ENCODE results near the gene PNPLA5. TPM values are rescaled to one million over a fixed set of nuclear protein-coding genes. Genes with fewer than 3 reads are reported as not detected.

The PNPLA5 gene, protein sequence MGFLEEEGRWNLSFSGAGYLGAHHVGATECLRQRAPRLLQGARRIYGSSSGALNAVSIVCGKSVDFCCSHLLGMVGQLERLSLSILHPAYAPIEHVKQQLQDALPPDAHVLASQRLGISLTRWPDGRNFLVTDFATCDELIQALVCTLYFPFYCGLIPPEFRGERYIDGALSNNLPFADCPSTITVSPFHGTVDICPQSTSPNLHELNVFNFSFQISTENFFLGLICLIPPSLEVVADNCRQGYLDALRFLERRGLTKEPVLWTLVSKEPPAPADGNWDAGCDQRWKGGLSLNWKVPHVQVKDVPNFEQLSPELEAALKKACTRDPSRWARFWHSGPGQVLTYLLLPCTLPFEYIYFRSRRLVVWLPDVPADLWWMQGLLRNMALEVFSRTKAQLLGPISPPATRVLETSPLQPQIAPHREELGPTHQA
- polyA plus RNA-seq (ENCODE audit: low read depth in 6 of 6) = not detected

DNA sequence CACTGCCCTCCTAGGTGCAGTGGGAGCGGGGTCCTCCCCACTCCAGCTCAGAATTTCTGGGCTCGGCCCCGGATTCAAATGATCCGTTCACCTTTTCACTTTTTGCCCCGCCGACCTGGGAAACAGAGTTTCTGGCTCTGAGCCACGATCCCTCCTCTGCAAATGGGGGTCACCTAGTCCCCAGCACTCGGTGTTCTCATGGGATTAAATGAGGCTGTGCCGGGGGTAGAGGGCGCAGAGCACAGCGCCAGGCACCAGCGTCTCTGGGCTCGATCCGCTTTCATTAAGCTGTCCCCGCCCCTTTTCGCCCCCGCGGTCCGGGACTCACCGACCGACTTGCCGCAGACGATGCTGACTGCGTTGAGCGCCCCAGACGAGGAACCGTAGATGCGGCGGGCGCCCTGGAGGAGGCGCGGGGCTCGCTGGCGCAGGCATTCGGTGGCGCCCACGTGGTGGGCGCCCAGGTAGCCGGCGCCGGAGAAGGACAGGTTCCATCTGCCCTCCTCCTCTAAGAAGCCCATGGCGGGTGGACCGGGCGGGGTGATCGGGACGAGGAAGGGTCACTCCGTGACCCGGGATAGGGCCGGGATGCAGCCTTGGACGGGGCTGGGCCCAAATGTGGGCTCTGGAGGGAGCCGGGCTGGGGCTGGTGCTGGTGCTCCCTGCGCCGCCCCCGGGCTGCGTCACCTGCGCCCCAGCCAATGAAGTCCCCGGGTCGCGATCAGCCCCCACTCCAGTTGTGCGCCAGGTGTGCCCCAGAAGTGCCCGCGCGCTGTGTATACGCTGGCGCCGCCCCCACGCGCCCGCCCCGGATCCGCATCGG lies at the start of gene PNPLA5:
Gene PNPLA5 (minus strand): TSS at position 654 of the 823 bp plus-strand sequence. CDS start 133 bp downstream, at position 521.
- peak within 1 kb of the TSS in 1 of 8 donors; percentile 30 for H3K4me3 Mint-ChIP-seq
- H3K4me1 Mint-ChIP-seq = no peaks in the 10 kb centered on the region
- DNase-seq (no peak), ATAC-seq (ENCODE audit: low read depth in 2 of 2) (peak in 1 of 2 donors; percentile 27)
- H3K36me3 Mint-ChIP-seq = no peaks in the 10 kb centered on the region
- H3K27me3 Mint-ChIP-seq = peaks cover 22 to 61% (median 50%) of the 10 kb centered on the region in 3 donors
- H3K9me3 Mint-ChIP-seq = peaks cover 0 to 3% (median 0%) of the 10 kb centered on the region in 7 donors
- no peak within 1 kb of the TSS for H3K27ac Mint-ChIP-seq

GRCh38 chr22:43941449-43941848 lies 49.6 kb upstream of the PNPLA5 start:
- peaks cover 0 to 8% (median 2%) of the 10 kb centered on the region in 7 donors for H3K9me3 Mint-ChIP-seq

GRCh38 chr22:43931771-43932170 lies 40.0 kb upstream of the PNPLA5 start:
- H3K27me3 Mint-ChIP-seq = peaks cover 19 to 57% (median 55%) of the 10 kb centered on the region in 3 donors
- DNase-seq (no peak), ATAC-seq (ENCODE audit: low read depth in 2 of 2) (no peak)
- no peak overlapping the region for H3K27ac Mint-ChIP-seq
- no peaks in the 10 kb centered on the region for H3K36me3 Mint-ChIP-seq
- no peak overlapping the region for H3K4me3 Mint-ChIP-seq
- peaks cover 0 to 5% (median 0%) of the 10 kb centered on the region in 3 donors for H3K4me1 Mint-ChIP-seq
- H3K9me3 Mint-ChIP-seq = peaks cover 0 to 2% (median 0%) of the 10 kb centered on the region in 7 donors

More at GRCh38 chr22:43941449-43941848, 49.6 kb upstream of the PNPLA5 start:
- Mint-ChIP-seq H3K4me1 (peaks cover 0 to 12% (median 0%) of the 10 kb centered on the region in 3 donors), H3K27ac (peak overlapping the region in 2 of 6 donors; percentile 37 to 39), H3K4me3 (no peak overlapping the region), H3K27me3 (peaks cover 29 to 55% (median 47%) of the 10 kb centered on the region in 3 donors), H3K36me3 (no peaks in the 10 kb centered on the region)
- DNase-seq = no peak
- no peak for ATAC-seq (ENCODE audit: low read depth in 2 of 2)

DNA sequence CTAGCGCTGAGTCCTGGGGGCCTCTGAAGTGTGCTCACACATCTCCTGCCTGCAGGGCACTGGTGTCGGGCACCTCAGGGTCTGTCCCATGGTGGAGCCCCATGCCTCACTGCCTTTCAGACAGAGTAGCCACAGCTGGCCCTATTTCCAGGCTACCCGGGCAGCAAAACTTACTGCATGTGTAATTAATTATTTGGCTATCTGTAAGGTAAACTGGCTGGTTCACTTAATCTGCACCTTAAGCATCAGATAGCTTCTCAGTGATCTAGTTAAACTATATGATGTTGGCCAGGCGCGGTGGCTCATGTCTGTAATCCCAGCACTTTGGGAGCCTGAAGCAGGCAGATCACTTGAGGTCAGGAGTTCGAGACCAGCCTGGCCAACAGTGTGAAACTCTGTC lies 37.1 kb upstream of the PNPLA5 start:
- no peaks in the 10 kb centered on the region for H3K36me3 Mint-ChIP-seq
- H3K27me3 Mint-ChIP-seq = peaks cover 19 to 52% (median 42%) of the 10 kb centered on the region in 3 donors
- H3K27ac Mint-ChIP-seq = no peak overlapping the region
- no peak for DNase-seq
- no peak for ATAC-seq (ENCODE audit: low read depth in 2 of 2)
- peaks cover 0 to 2% (median 0%) of the 10 kb centered on the region in 7 donors for H3K9me3 Mint-ChIP-seq
- peaks cover 0 to 8% (median 2%) of the 10 kb centered on the region in 3 donors for H3K4me1 Mint-ChIP-seq
- H3K4me3 Mint-ChIP-seq = peak overlapping the region in 1 of 8 donors; percentile 9

- ATAC-seq (ENCODE audit: low read depth in 2 of 2) (no peak), DNase-seq (no peak)
- H3K27me3 Mint-ChIP-seq = peaks cover 16 to 51% (median 38%) of the 10 kb centered on the region in 3 donors
- no peak overlapping the region for H3K27ac Mint-ChIP-seq
- H3K9me3 Mint-ChIP-seq = peaks cover 0 to 2% (median 0%) of the 10 kb centered on the region in 7 donors
- no peaks in the 10 kb centered on the region for H3K36me3 Mint-ChIP-seq
- H3K4me1 Mint-ChIP-seq = peaks cover 0 to 8% (median 5%) of the 10 kb centered on the region in 3 donors
- peak overlapping the region in 1 of 8 donors; percentile 9 for H3K4me3 Mint-ChIP-seq
Observed at GRCh38 chr22:43928468-43928867, 36.7 kb upstream of the PNPLA5 start.

- peaks cover 0 to 2% (median 0%) of the 10 kb centered on the region in 7 donors for H3K9me3 Mint-ChIP-seq
- ATAC-seq (ENCODE audit: low read depth in 2 of 2) = no peak
- no peak overlapping the region for H3K27ac Mint-ChIP-seq
- H3K4me1 Mint-ChIP-seq = peaks cover 6 to 17% (median 12%) of the 10 kb centered on the region in 3 donors
- DNase-seq = no peak
- peaks cover 13 to 69% (median 45%) of the 10 kb centered on the region in 3 donors for H3K27me3 Mint-ChIP-seq
- no peaks in the 10 kb centered on the region for H3K36me3 Mint-ChIP-seq
- peak overlapping the region in 4 of 8 donors; percentile 6 to 52 (median 26) for H3K4me3 Mint-ChIP-seq
Observed at GRCh38 chr22:43926349-43926710, 34.5 kb upstream of the PNPLA5 start.

- peak overlapping the region in 6 of 8 donors; percentile 22 to 83 (median 74) for H3K4me3 Mint-ChIP-seq
- no peak overlapping the region for H3K27ac Mint-ChIP-seq
- H3K4me1 Mint-ChIP-seq = peaks cover 9 to 17% (median 12%) of the 10 kb centered on the region in 3 donors
- no peak for ATAC-seq (ENCODE audit: low read depth in 2 of 2)
- no peaks in the 10 kb centered on the region for H3K36me3 Mint-ChIP-seq
- peaks cover 0 to 2% (median 0%) of the 10 kb centered on the region in 7 donors for H3K9me3 Mint-ChIP-seq
- H3K27me3 Mint-ChIP-seq = peaks cover 9 to 74% (median 52%) of the 10 kb centered on the region in 3 donors
- DNase-seq = no peak
Observed at GRCh38 chr22:43925433-43926348, 33.9 kb upstream of the PNPLA5 start.

DNA sequence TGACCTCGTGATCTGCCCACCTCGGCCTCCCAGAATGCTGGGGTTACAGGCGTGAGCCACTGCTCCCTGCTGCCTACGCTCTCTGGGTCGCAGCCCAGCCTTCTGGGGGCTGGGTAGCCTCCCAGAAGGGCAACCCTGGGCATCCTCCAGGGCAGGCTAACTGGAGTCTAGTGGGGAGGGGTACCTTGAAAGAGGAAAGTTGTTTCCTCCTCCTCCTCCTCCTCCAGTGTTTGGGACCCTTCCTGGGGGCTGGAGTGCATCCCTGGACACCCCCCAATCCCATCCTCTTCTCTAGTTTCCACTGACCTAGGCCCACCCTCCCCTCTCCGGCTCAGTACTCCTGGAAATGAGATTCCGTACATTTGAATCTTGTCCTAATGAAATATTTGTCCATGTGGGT lies 33.1 kb upstream of the PNPLA5 start:
- Mint-ChIP-seq H3K36me3 (no peaks in the 10 kb centered on the region), H3K4me1 (peaks cover 9 to 17% (median 12%) of the 10 kb centered on the region in 3 donors), H3K27ac (no peak overlapping the region), H3K27me3 (peaks cover 9 to 70% (median 55%) of the 10 kb centered on the region in 3 donors), H3K4me3 (peak overlapping the region; percentile 69 to 89 (median 78)), H3K9me3 (peaks cover 0 to 2% (median 0%) of the 10 kb centered on the region in 7 donors)
- DNase-seq = no peak
- no peak for ATAC-seq (ENCODE audit: low read depth in 2 of 2)

- Mint-ChIP-seq H3K27me3 (peaks cover 15 to 74% (median 62%) of the 10 kb centered on the region in 3 donors), H3K4me3 (peak within 1 kb of the TSS; percentile 80 to 97 (median 92)), H3K4me1 (peaks cover 9 to 17% (median 12%) of the 10 kb centered on the region in 3 donors), H3K9me3 (peaks cover 0 to 2% (median 0%) of the 10 kb centered on the region in 7 donors), H3K27ac (peak within 1 kb of the TSS in 5 of 6 donors; percentile 6 to 90 (median 46)), H3K36me3 (no peaks in the 10 kb centered on the region)
- DNase-seq (peak; percentile 52), ATAC-seq (ENCODE audit: low read depth in 2 of 2) (peak; percentile 81 to 83)
Observed at GRCh38 chr22:43923631-43924464, 32.0 kb upstream of the PNPLA5 start, which contains the start of gene PNPLA3. TSS of gene PNPLA3 (plus strand) at chr22:43923805. CDS start at chr22:43923912, 107 bp downstream.

- Mint-ChIP-seq H3K27me3 (peaks cover 19 to 74% (median 62%) of the 10 kb centered on the region in 3 donors), H3K27ac (peak overlapping the region in 5 of 6 donors; percentile 6 to 90 (median 46)), H3K36me3 (no peaks in the 10 kb centered on the region), H3K9me3 (peaks cover 0 to 2% (median 0%) of the 10 kb centered on the region in 7 donors), H3K4me1 (peaks cover 9 to 17% (median 12%) of the 10 kb centered on the region in 3 donors), H3K4me3 (peak overlapping the region; percentile 80 to 97 (median 92))
- ATAC-seq (ENCODE audit: low read depth in 2 of 2) (peak; percentile 71 to 78), DNase-seq (peak; percentile 21)
Observed at GRCh38 chr22:43923191-43923590, 31.4 kb upstream of the PNPLA5 start.

DNA sequence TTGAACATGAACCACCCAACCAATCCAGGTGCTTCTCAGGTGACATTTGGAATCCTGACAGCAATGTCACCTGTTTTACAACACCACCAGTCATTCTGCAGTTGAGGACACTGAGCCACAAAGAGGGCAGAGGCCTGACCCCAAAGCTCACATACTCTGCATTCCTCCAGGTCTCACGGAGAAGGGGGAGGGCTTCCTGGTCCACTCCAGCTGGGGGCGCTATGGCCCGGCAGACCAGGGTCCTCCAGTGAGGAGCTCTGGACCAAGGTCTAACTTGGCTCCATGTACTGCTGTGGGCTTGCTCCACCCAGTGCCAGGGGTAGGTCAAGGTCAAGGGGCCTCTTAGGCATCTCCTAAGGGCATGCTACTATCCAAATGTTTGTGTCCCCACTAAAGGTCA lies 30.3 kb upstream of the PNPLA5 start:
- Mint-ChIP-seq H3K36me3 (no peaks in the 10 kb centered on the region), H3K9me3 (peaks cover 0 to 2% (median 0%) of the 10 kb centered on the region in 7 donors), H3K27me3 (peaks cover 22 to 78% (median 64%) of the 10 kb centered on the region in 3 donors), H3K27ac (no peak overlapping the region), H3K4me3 (peak overlapping the region in 2 of 8 donors; percentile 73 to 86), H3K4me1 (peaks cover 9 to 17% (median 12%) of the 10 kb centered on the region in 3 donors)
- ATAC-seq (ENCODE audit: low read depth in 2 of 2) = no peak
- DNase-seq = no peak

Data from naive B cell (primary cell).